GM12875 (cell line): ENCODE measurements around the gene MICAL3.

Experiments used
- H3K4me3 ChIP-seq: one replicate; pipeline ENCODE4 v1.5.1; 2011; ENCODE audit warnings: low read depth, low read length, control low read depth
- TF ChIP-seq, protein P1 (sequence below): IDR thresholded peaks from 2 replicates; pipeline ENCODE4 v1.5.1; 2011; ENCODE audit warnings: low read depth, mild to moderate bottlenecking, control low read depth, inconsistent platforms, low read length, moderate library complexity, borderline replicate concordance; ENCODE audit not compliant: insufficient read depth

The MICAL3 gene

DNA sequence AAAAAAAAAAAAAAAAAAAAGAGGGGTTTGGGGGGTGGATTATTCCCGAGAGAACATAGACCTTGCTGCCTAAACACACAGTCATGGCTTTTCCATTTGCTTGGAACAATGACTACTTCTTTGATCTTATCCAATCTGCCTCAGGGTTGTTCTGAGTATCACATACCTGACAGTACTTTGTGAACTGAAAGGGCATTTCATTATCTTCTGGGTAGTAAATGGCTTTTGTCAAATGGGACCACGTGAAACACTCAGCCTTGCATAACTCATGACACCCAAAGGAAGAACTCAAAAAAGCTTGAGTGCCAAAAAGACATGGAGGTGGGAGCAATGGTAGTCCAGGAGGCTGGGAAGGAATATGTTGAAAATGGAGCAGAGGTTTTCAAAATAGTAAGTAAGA, 126.9 kb downstream of the MICAL3 start:
- TF ChIP-seq, protein P1, sequence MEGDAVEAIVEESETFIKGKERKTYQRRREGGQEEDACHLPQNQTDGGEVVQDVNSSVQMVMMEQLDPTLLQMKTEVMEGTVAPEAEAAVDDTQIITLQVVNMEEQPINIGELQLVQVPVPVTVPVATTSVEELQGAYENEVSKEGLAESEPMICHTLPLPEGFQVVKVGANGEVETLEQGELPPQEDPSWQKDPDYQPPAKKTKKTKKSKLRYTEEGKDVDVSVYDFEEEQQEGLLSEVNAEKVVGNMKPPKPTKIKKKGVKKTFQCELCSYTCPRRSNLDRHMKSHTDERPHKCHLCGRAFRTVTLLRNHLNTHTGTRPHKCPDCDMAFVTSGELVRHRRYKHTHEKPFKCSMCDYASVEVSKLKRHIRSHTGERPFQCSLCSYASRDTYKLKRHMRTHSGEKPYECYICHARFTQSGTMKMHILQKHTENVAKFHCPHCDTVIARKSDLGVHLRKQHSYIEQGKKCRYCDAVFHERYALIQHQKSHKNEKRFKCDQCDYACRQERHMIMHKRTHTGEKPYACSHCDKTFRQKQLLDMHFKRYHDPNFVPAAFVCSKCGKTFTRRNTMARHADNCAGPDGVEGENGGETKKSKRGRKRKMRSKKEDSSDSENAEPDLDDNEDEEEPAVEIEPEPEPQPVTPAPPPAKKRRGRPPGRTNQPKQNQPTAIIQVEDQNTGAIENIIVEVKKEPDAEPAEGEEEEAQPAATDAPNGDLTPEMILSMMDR, result no peak
- no peak overlapping the region for H3K4me3 ChIP-seq

DNA sequence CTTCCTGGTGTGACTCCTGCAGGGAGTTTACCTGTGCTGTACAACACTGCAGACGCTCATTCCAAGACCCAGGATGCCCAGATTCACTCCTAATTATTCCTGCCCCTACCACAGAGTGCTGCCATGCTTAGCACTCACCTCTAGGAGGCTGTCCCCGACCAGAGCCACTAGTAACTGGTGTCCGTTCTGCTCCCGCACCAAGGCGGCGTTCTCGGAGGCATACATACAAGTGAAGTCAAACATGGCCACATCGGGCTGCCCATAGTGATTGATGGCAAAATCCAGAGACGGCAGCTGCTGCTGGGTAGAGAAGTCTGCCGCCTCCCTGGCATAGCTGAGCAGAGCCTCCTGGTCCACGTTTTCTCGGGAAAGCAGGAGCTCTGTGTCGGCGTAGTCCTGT, 127.8 kb downstream of the MICAL3 start:
- H3K4me3 ChIP-seq, result no peak overlapping the region
- TF ChIP-seq, protein P1, result peak; percentile 26; the same call in 1 of the 2 replicates

DNA sequence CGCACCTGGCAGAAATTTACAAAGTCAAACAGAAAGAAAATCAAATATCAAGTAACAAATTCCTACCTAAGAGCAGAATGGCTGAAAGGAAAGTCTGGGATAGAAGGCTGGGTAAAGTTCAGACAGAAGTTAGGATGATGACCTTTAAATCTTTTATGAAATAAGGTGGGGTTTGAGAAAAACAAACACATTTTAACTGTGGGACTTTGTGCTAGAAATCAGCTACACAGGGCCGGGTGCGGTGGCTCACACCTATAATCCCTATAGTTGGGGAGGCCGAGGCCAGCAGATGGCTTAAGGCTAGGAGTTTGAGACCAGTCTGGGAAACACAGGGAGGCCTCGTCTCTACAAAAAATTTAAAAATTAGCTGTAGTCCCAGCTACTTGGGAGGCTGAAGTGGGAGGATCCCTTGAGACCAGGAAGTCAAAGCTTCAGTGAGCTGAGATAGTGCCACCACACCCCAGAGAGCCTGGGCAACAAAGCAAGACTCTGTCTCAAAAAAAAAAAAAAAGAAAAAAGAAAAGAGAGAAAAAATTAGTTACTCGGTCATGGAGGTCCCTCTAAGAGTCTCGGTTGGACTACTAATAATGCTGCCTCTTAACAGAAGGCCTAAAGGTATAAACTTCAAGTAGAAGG, 130.3 kb downstream of the MICAL3 start:
- H3K4me3 ChIP-seq, result no peak overlapping the region
- TF ChIP-seq, protein P1, result no peak

DNA sequence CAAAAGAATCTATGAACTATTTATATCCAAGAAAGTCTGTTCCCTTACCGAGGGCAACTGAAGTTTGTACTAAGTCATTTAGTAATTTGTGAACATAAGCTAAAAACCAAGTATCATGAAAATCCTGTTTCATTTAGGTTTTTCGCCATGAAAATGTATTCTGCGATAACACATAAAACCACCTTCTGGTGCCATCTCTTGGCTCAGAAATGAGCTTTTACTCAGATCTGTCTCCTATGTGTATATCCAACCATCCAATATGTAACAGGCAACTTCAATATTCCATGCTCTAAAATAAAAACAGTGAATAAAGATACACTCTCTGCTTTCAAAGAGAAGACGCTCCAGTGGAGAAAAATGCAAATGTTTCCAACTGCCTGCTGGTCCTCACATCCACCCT, 132.0 kb downstream of the MICAL3 start:
- no peak overlapping the region for H3K4me3 ChIP-seq
- TF ChIP-seq, protein P1, result no peak

DNA sequence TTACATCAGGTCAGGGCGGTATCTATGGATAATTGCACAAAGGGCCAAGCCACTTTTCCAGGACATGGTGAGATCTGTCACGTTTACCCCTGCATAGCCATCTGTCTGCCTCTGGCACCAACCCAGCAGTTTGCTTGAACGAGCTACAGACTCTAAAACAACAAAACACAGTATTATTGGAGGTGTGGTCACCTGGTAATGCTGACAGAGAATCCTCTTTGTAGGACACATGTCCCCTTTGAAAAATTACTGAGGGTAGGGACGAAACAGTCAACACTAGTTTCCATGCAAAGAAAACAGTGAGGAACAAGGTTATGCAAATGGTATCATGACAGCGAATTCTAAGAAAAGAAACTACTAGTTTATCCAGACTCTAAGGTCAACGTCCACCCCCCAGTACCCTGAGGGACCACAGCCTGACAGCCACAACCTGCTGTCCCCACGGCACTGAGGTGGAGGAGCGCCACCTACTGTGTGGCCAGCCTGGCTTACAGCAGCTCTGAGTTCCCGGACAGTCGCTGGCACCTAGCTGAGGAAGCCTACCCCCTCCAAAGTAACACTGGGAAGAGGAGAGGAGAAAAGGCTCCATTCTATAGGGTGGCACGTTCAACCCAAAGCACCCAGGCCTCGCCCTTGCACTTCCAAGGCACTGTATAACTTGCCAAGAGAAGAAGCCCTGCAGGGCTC, 132.7 kb downstream of the MICAL3 start:
- TF ChIP-seq, protein P1, result peak; percentile 45; the same call in 1 of the 2 replicates
- no peak overlapping the region for H3K4me3 ChIP-seq

DNA sequence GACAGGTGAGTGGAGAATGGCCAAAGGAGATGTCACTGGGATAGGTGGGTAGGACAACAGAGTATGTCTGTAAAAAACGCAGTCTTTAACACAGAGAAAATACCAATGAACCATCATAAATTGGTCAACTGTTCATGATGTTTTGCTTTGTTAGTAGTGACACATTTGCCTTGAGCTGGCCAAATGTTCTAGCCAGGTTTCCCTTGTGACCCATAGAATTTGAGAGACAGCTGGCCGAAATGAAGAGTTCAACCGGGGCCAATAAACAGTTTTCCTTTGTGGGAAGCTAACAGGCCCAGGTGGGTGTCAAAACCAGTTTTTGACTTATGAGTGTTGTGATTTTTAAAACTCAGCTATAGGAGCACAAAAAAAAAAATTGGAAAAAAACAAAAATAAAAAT, 133.5 kb downstream of the MICAL3 start:
- TF ChIP-seq, protein P1, result no peak
- H3K4me3 ChIP-seq, result no peak overlapping the region

DNA sequence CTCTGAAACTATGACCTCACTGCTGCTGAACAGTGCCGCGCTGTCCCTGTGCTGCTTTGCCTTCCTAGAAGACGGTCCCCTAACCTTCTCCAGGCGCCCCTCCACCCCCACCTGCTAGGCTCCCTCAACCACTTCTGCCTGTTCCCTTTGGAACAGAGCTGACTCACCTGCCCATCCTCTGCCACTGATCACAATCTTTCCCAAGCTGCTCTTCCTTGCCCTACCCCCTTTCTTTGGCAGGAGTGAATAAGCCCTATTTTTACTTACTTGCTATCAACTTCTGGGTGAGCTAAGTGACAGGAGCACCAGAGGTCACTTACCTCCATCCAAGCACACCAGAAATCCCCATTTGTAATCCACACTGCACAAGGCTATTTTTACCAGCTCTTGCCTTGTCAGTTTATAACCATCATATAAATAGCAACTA, 134.1 kb downstream of the MICAL3 start:
- TF ChIP-seq, protein P1, result no peak
- H3K4me3 ChIP-seq, result no peak overlapping the region
